Measurements from ENCODE around the gene OBI1.

- TF ChIP-seq CTCF (IDR thresholded peaks at IDR 0.05; ENCODE audit: low read depth, low read length) (no peak), POLR2A (IDR thresholded peaks at IDR 0.05; ENCODE audit: extremely low read depth, insufficient read length) (no peak), MYC (IDR thresholded peaks at IDR 0.05; ENCODE audit: low read depth, low read length) (no peak), MAX (IDR thresholded peaks at IDR 0.05; ENCODE audit: low read depth, low read length) (no peak)
Observed at GRCh38 chr13:78606471-78607408, 52.2 kb downstream of the OBI1 start.

All from NB4 (cell line).